Stomach (tissue), 9 donors: Measurements from ENCODE around the gene DNAJB8. TPM values are rescaled to one million over a fixed set of nuclear protein-coding genes. Genes with fewer than 3 reads are reported as not detected.

Source experiments
- DNase-seq, 2 donors: peaks; one replicate each; pipeline versions ENCODE4 v3.0.0 to v3.0.0-alpha.2; 2013 to 2019
- H3K27ac ChIP-seq, 5 donors: fragments of 200-600 bp in 4 of 5; sonication (generic) in 4 of 5; one replicate each; pipeline ENCODE4 v1.5.1; 2013 to 2019; ENCODE audit warnings: mild to moderate bottlenecking in 1 of 5, moderate library complexity in 1 of 5
- H3K27me3 ChIP-seq, 3 donors: fragments of 200-600 bp; sonication (generic); one replicate each; pipeline ENCODE4 v1.5.1; 2017 to 2019; ENCODE audit warnings: mixed run types in 1 of 3
- H3K36me3 ChIP-seq, 4 donors: fragments of 200-600 bp; sonication (generic); 1 replicate in 3 of 4; 2 replicates in 1 of 4; pipeline ENCODE4 v1.5.1; 2016 to 2019
- H3K4me1 ChIP-seq, 4 donors: fragments of 200-600 bp; sonication (generic); one replicate each; pipeline ENCODE4 v1.5.1; 2016 to 2019
- H3K4me3 ChIP-seq, 4 donors: fragments of 200-600 bp; sonication (generic) in 3 of 4; one replicate each; pipeline ENCODE4 v1.5.1; 2016 to 2019; ENCODE audit warnings: mild to moderate bottlenecking in 1 of 4
- H3K9me3 ChIP-seq, 4 donors: fragments of 200-600 bp; sonication (generic); one replicate each; pipeline ENCODE4 v1.5.1; 2016 to 2019
- CTCF ChIP-seq, 7 experiments: fragments of 450-650 bp in 4 of 7; fragments of 200-600 bp in 3 of 7; sonication (generic) in 3 of 7; IDR thresholded peaks; one replicate each; pipeline ENCODE4 v1.5.1; 2016 to 2019; ENCODE audit warnings: antibody characterized with exemption in 7 of 7, control low read depth in 2 of 7, mild to moderate bottlenecking in 1 of 7
- EP300 ChIP-seq: sonication (generic); formaldehyde crosslinking; IDR thresholded peaks from one replicate; pipeline ENCODE4 v1.6.1; 2017; ENCODE audit warnings: antibody characterized with exemption
- POLR2A ChIP-seq, 4 donors: fragments of 450-650 bp; IDR thresholded peaks; one replicate each; pipeline ENCODE4 v1.6.1; 2016; ENCODE audit warnings: antibody characterized with exemption in 4 of 4, control low read depth in 2 of 4, mild to moderate bottlenecking in 1 of 4, moderate library complexity in 1 of 4
- POLR2AphosphoS5 ChIP-seq, 3 donors: sonication (generic); formaldehyde crosslinking; IDR thresholded peaks; one replicate each; pipeline ENCODE4 v1.6.1; 2016; ENCODE audit warnings: antibody characterized with exemption in 3 of 3
- WGBS, 5 donors: extraction: QIAGEN DNeasy Blood & Tissue Kit in 3 of 5; methylation state at CpG; one replicate each; pipeline versions ENCODE4 v1.1.5 to v1.1.7; 2013 to 2018; 5-methylcytosine and 5-hydroxymethylcytosine counted together
- intact Hi-C: fragments of 100-400 bp; cut with DNase I; formaldehyde crosslinking; loops from one replicate; pipeline ENCODE4 v1.15.1; 2023; ENCODE audit warnings: low total_unique reads
- polyA plus RNA-seq, 3 donors: library from polyadenylated mRNA; stranded (reverse); fragments of 200-250 nt; gene quantifications; one replicate each; pipeline ENCODE4 v1.2.3, GENCODE V29; 2013
- total RNA-seq, 5 donors: library from RNA; depleted of rRNA; stranded (reverse); fragments of >200 nt; gene quantifications; one replicate each; pipeline versions ENCODE4 v1.1.0 to v1.2.3, GENCODE V29; 2014 to 2016
- donor health status: healthy with polysubstance abuse.
- donor health status: Bipolar disorder and iron deficiency.
- donor health status: healthy.

Gene DNAJB8
- total and polyA plus RNA-seq, 8 donors, result not detected

DNA sequence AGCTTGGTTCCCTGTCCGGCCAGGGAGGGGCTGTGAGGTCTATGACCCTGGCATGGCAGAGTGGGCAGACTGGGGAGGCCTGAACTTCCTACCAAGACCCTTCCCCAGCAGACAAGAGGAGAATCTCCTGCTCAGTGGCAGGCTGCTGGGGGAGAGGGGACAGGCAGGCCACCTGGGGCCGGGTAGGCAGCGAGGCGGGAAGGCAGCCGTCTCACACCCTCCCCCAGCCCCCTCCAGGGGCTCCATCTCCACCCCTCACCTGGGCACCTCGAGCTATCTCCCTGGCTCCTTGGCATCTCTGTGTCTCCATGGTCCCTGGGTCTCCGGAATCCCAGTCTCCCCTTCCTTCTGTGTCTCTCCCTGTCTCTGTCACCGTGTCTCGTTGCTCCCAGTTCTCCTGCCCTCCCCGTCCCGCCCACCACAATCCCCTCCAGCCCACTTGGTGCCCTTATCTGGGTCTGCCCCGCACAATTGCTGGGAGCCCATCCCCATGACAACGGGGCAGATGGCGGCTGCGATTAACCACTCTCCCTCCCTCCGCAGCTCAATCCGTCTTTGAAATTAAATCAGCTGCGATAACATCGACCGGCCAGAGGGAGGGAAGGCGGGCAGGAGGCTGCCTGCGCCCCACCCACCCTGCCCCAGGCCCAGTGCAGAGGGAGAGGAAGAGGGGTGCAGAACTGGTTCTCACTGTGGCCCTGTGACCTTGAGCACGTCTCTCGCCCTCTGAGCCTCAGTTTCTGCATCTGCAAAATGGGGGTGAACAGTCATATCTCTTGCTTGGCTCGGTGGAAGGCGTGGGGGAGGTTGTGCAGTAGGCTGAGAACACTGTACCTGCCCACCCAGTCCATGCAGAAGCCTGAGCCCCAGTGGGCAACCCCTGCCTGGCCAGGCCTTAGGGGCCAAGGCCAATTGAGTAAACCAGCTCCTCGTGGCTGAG lies 9.6 kb downstream of the DNAJB8 start:
- WGBS, 5 donors, result 31 to 56% (median 38%) methylated on average over 20 to 27 of the region's 27 CpGs
- H3K4me3 ChIP-seq, result no peak overlapping the region
- TF ChIP-seq POLR2A (IDR thresholded peaks at IDR 0.05) (no peak), EP300 (no peak), CTCF (IDR thresholded peaks at IDR 0.05) (no peak), POLR2AphosphoS5 (IDR thresholded peaks at IDR 0.05) (no peak)
- DNase-seq, result peak in 1 of 2 donors; percentile 54
- H3K4me1 ChIP-seq, result no peaks in the 10 kb centered on the region
- H3K9me3 ChIP-seq, result no peaks in the 10 kb centered on the region
- intact Hi-C loops, result no loop called here
- H3K27me3 ChIP-seq, result peaks cover 0 to 57% (median 30%) of the 10 kb centered on the region in 3 donors
- H3K27ac ChIP-seq, result no peak overlapping the region
- H3K36me3 ChIP-seq, result no peaks in the 10 kb centered on the region

DNA sequence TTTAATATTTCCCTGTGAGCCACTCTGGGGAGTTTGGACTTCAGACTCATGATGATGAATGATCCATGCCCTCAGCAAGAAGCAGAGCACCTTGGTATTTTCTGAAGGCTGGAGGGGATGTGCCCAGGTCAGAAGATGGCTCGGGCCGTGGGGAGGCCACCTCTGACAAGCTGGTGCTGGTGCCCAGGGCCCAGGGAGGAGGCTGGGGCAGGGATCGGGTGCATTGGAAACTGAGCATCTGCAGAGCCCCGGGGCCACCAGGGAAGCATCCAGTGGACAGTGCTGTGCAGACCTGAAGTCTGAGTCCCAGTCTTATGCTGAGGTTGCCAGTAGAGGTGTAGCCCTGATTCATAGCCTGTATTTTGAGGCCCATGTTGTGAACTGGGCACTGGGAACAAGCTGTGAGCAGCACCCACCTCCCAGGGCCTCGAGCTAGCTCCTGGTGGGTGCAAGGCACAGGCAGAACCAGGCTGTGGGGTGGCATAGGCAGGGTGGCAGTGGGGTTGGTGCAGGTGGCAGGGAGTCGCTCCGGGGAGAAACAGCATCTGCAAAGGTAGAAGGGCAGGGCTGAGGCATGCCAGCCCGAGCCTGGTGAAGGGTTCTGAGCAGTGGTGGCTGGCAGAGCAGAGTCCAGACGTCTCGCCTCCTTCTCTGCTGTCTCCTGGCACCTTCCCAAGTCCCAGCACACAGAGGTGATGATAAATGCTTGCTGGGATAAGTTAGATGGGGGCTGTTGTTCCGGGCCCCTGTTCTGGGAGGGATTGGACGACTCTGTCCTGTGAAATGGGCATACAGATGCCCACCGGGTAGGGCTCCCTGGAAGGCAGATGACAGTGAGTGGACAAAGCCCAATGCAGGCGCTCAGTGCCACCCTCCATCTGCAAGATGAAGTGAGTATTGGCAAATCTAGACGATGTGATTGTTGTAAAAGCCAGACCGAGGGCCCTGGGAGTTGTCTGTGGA lies 10.6 kb downstream of the DNAJB8 start:
- intact Hi-C loops, result no loop called here
- Histone ChIP-seq H3K36me3 (no peaks in the 10 kb centered on the region), H3K27me3 (peaks cover 0 to 61% (median 30%) of the 10 kb centered on the region in 3 donors), H3K4me1 (no peaks in the 10 kb centered on the region), H3K4me3 (no peak overlapping the region), H3K9me3 (no peaks in the 10 kb centered on the region), H3K27ac (no peak overlapping the region)
- 65 to 74% (median 67%) methylated on average over 14 to 16 of the region's 16 CpGs for WGBS, 5 donors
- TF ChIP-seq POLR2AphosphoS5 (IDR thresholded peaks at IDR 0.05) (no peak), EP300 (no peak), CTCF (IDR thresholded peaks at IDR 0.05) (no peak), POLR2A (IDR thresholded peaks at IDR 0.05) (no peak)
- DNase-seq, result peak in 1 of 2 donors; percentile 35

DNA sequence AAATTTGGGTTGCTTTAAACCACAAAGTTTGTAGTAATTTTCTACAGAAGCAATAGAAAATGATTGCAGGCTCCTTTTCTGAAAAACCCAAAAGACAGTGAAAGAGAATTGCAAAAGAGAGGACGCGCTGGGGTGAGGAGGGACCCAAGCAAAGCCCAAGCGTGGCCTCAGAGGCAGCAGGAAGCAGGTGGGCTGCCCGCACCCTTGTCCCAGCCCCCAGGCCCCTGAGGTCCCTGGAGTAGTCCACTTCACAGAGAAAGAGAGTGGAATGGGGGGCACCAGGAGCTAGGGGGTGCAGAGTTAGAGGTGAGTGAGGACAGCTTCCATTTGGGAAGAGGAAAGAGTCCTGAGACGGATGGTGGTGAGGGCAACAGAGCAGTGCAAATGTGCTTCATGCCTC lies 11.6 kb downstream of the DNAJB8 start:
- H3K4me1 ChIP-seq, result no peaks in the 10 kb centered on the region
- TF ChIP-seq POLR2A (IDR thresholded peaks at IDR 0.05), result no peak
- TF ChIP-seq EP300, result no peak
- no peak for TF ChIP-seq POLR2AphosphoS5 (IDR thresholded peaks at IDR 0.05)
- TF ChIP-seq CTCF (IDR thresholded peaks at IDR 0.05), result no peak
- intact Hi-C loops, result no loop called here
- no peaks in the 10 kb centered on the region for H3K36me3 ChIP-seq
- H3K27me3 ChIP-seq, result peaks cover 0 to 61% (median 30%) of the 10 kb centered on the region in 3 donors
- no peaks in the 10 kb centered on the region for H3K9me3 ChIP-seq
- WGBS, 5 donors, result 79 to 85% (median 81%) methylated on average over 5 of the region's 5 CpGs
- H3K27ac ChIP-seq, result no peak overlapping the region
- no peak for DNase-seq
- no peak overlapping the region for H3K4me3 ChIP-seq

DNA sequence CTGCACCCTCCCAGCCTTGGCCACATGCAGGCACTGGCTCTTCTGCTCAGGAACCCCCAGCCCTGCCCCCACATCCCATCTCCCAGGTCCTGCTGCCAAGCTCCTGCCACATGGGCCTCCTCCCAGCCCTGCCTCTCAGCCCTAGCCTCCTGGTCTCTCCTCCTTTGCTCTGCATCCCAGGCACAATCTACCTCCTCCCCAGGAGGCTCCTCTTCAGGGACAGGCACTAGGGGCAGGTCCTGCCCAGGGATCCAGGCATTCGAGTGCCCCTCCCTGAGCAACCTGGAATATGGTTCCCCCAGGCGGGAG lies 12.4 kb downstream of the DNAJB8 start:
- intact Hi-C loops, result no loop called here
- H3K4me1 ChIP-seq, result no peaks in the 10 kb centered on the region
- H3K27ac ChIP-seq, result no peak overlapping the region
- H3K4me3 ChIP-seq, result no peak overlapping the region
- H3K36me3 ChIP-seq, result no peaks in the 10 kb centered on the region
- H3K27me3 ChIP-seq, result peaks cover 0 to 61% (median 30%) of the 10 kb centered on the region in 3 donors
- H3K9me3 ChIP-seq, result no peaks in the 10 kb centered on the region
- 90 to 100% (median 94%) methylated on average over 2 of the region's 2 CpGs for WGBS, 5 donors
- DNase-seq, result no peak
- TF ChIP-seq POLR2A (IDR thresholded peaks at IDR 0.05) (no peak), POLR2AphosphoS5 (IDR thresholded peaks at IDR 0.05) (no peak), CTCF (IDR thresholded peaks at IDR 0.05) (no peak), EP300 (no peak)
